GM23338 (cell line): ENCODE data around the gene IQGAP2. TPM values are rescaled to one million over a fixed set of nuclear protein-coding genes. Genes with fewer than 3 reads are reported as not detected.

ENCODE experiments used
- ATAC-seq: fragments of 200-7000 bp; cut with Tn5 transposase; 3 replicates; pipeline ENCODE4 v1.9.1; 2020
- DNase-seq: peaks from one replicate; pipeline ENCODE4 v3.0.0-alpha.2; 2015; ENCODE audit warnings: low spot score
- H2AFZ ChIP-seq: fragments of 200-600 bp; sonication (generic); 2 replicates; pipeline ENCODE4 v1.8.0; 2016; ENCODE audit warnings: antibody characterized with exemption, mild to moderate bottlenecking, moderate library complexity
- H3F3A ChIP-seq: fragments of 200-600 bp; sonication (generic); replicated peaks from 2 replicates; pipeline ENCODE4 v1.8.0; 2017; ENCODE audit warnings: antibody characterized with exemption, mixed run types, low read depth
- H3K27ac ChIP-seq: fragments of 200-600 bp; sonication (generic); 2 replicates; pipeline ENCODE4 v1.6.1; 2016; ENCODE audit warnings: low read depth
- H3K27me3 ChIP-seq: fragments of 200-600 bp; sonication (generic); 2 replicates; pipeline ENCODE4 v1.8.0; 2016; ENCODE audit warnings: mild to moderate bottlenecking, mixed run types, moderate library complexity; ENCODE audit not compliant: insufficient read depth
- H3K36me3 ChIP-seq: fragments of 200-600 bp; sonication (generic); 2 replicates; pipeline ENCODE4 v1.8.0; 2016; ENCODE audit warnings: mild to moderate bottlenecking; ENCODE audit not compliant: insufficient read depth
- H3K4me1 ChIP-seq: fragments of 200-600 bp; sonication (generic); 2 replicates; pipeline ENCODE4 v1.8.0; 2016; ENCODE audit warnings: mild to moderate bottlenecking, moderate library complexity; ENCODE audit not compliant: insufficient read depth
- H3K4me2 ChIP-seq: fragments of 200-600 bp; sonication (generic); 2 replicates; pipeline ENCODE4 v1.7.1; 2017; ENCODE audit warnings: mixed run types
- H3K4me3 ChIP-seq: fragments of 200-600 bp; sonication (generic); 2 replicates; pipeline ENCODE4 v1.6.1; 2016; ENCODE audit warnings: mixed run types
- H3K79me2 ChIP-seq: fragments of 200-600 bp; sonication (generic); replicated peaks from 2 replicates; pipeline ENCODE4 v1.8.0; 2017; ENCODE audit warnings: mild to moderate bottlenecking; ENCODE audit not compliant: insufficient read depth
- H3K9me2 ChIP-seq: fragments of 200-600 bp; sonication (generic); 2 replicates; pipeline ENCODE4 v1.8.0; 2017; ENCODE audit not compliant: insufficient read depth
- H4K20me1 ChIP-seq: fragments of 200-600 bp; sonication (generic); replicated peaks from 2 replicates; pipeline ENCODE4 v1.8.0; 2017; ENCODE audit warnings: mild to moderate bottlenecking; ENCODE audit not compliant: insufficient read depth
- H3K27ac Mint-ChIP-seq: 2 replicates; pipeline ENCODE4 v1.8.0; 2020; ENCODE audit warnings: inconsistent platforms, mild to moderate bottlenecking, moderate library complexity, mixed read lengths
- H3K27me3 Mint-ChIP-seq: 3 replicates; pipeline ENCODE4 v1.8.0; 2022; ENCODE audit warnings: low read depth, mild to moderate bottlenecking, moderate library complexity, mixed read lengths, inconsistent platforms; ENCODE audit not compliant: insufficient read depth, poor library complexity
- H3K36me3 Mint-ChIP-seq: 3 replicates; pipeline ENCODE4 v1.8.0; 2021; ENCODE audit warnings: low read depth, mild to moderate bottlenecking, inconsistent platforms, moderate library complexity, mixed read lengths
- H3K4me1 Mint-ChIP-seq: 3 replicates; pipeline ENCODE4 v1.8.0; 2020; ENCODE audit warnings: mild to moderate bottlenecking, inconsistent platforms, mixed read lengths
- H3K4me3 Mint-ChIP-seq: 3 replicates; pipeline ENCODE4 v1.8.0; 2021; ENCODE audit warnings: moderate library complexity, mild to moderate bottlenecking, inconsistent platforms, mixed read lengths
- H3K9me3 Mint-ChIP-seq: 3 replicates; pipeline ENCODE4 v1.8.0; 2020; ENCODE audit warnings: moderate library complexity, mild to moderate bottlenecking, inconsistent platforms, mixed read lengths
- CREB1 ChIP-seq: fragments of 250-450 bp; sonication (Bioruptor Pico); IDR thresholded peaks from 2 replicates; pipeline ENCODE4 v1.5.0; 2020; ENCODE audit warnings: low read depth, mild to moderate bottlenecking, moderate library complexity
- EZH2 ChIP-seq: fragments of 200-600 bp; sonication (generic); IDR thresholded peaks from one replicate; pipeline ENCODE4 v1.8.0; 2017; ENCODE audit warnings: antibody characterized with exemption, mild to moderate bottlenecking, low read depth; ENCODE audit not compliant: unreplicated experiment
- JUNB ChIP-seq: IDR thresholded peaks from one replicate; pipeline ENCODE4 v1.6.1; 2016; ENCODE audit warnings: antibody characterized with exemption; ENCODE audit not compliant: unreplicated experiment
- polyA plus RNA-seq: library from polyadenylated mRNA; unstranded; fragments of >200 nt; fragmentation: Nextera tagmentation; extraction: Ambion mirVana; gene quantifications from 2 replicates; pipeline ENCODE4 v1.2.1, GENCODE V29; 2016
- total RNA-seq: library from RNA; depleted of rRNA; stranded (reverse); fragments of >200 nt; shearing (Covaris generic); gene quantifications from 2 replicates; pipeline ENCODE4 v1.2.3, GENCODE V29; 2014
- TF ChIP-seq, protein P1 (sequence below): IDR thresholded peaks from 2 replicates; pipeline ENCODE4 v1.6.1; 2016; ENCODE audit warnings: antibody characterized with exemption
- TF ChIP-seq, protein P2 (sequence below): fragments of 250-450 bp; sonication (Bioruptor Pico); IDR thresholded peaks from 2 replicates; pipeline ENCODE4 v1.5.0; 2020; ENCODE audit warnings: mild to moderate bottlenecking, moderate library complexity
- TF ChIP-seq, protein P3 (sequence below), 2 experiments: fragments of 200-600 bp in 1 of 2; sonication (generic) in 1 of 2; conservative IDR thresholded peaks; 2 replicates each; pipeline versions ENCODE4 v1.5.1 to v1.6.1; 2016 to 2017; ENCODE audit warnings: antibody characterized with exemption in 2 of 2, low read depth in 2 of 2, mild to moderate bottlenecking in 2 of 2, moderate library complexity in 1 of 2

The IQGAP2 gene
- total and polyA plus RNA-seq, 2 experiments from 2014 or later, result 60.0 to 86.5 TPM

DNA sequence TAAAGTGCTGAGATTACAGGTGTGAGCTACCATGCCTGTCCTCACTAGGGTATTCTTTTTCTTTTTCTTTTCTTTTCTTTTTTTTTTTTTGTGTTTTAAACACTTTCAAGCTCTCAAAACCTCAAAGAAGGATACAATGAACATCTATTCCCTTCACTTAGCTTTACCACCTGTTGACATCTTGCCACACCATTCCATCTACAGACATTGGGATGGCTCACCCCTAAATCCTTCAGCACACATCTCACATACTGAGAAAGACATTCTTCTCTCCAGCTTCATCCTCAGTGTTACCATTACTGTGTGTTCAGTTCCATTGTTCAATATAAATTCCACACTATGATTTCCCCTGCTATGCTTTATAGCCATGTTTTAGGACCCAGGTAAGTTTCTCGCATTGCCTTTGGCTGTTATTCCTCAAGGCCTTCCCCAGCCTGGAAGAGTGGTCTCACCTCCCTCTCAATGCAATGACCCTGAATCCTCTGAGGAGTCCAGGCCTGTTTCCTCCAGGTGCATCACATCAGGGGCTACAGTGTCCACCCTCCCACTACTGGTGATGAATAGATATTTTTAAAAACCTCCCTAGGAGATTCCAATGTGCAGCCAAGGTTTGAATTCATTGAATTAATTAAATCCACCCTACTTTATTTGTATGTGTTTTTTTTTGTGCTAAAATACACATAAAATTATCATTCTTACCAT is 16.7 kb downstream of the IQGAP2 start (continued):
- TF ChIP-seq, protein P1, sequence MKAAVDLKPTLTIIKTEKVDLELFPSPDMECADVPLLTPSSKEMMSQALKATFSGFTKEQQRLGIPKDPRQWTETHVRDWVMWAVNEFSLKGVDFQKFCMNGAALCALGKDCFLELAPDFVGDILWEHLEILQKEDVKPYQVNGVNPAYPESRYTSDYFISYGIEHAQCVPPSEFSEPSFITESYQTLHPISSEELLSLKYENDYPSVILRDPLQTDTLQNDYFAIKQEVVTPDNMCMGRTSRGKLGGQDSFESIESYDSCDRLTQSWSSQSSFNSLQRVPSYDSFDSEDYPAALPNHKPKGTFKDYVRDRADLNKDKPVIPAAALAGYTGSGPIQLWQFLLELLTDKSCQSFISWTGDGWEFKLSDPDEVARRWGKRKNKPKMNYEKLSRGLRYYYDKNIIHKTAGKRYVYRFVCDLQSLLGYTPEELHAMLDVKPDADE, result no peak

DNA sequence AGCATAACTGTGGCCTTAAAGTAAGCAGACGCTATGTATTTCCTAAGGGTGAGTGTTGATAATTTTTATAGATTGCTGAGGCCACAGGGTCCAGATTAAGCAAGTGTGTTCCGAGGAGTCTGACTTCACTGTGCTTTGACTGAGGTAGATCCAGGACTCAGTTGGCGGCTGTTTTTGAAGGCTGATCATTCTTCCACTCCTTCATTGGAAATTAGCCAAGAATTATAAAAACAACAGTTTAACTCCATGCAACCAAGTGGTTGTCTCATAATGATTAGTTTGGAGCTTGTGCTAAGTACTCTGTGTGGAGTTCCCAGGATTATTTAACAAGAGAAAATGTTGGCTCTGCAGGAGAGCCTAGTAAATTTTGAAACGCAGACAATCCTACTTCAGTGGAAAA is 19.1 kb downstream of the IQGAP2 start:
- Mint-ChIP-seq H3K27me3 (peaks cover 4% of the 10 kb centered on the region), H3K9me3 (no peaks in the 10 kb centered on the region), H3K36me3 (peaks cover 3% of the 10 kb centered on the region; the same call in 1 of the 3 replicates), H3K4me3 (no peak overlapping the region), H3K27ac (peak overlapping the region; percentile 60; the same call in 1 of the 2 replicates), H3K4me1 (peaks cover 61% of the 10 kb centered on the region)
- TF ChIP-seq EZH2, result no peak
- TF ChIP-seq CREB1 (CRISPR knock-in tag), result no peak
- TF ChIP-seq, protein P2, sequence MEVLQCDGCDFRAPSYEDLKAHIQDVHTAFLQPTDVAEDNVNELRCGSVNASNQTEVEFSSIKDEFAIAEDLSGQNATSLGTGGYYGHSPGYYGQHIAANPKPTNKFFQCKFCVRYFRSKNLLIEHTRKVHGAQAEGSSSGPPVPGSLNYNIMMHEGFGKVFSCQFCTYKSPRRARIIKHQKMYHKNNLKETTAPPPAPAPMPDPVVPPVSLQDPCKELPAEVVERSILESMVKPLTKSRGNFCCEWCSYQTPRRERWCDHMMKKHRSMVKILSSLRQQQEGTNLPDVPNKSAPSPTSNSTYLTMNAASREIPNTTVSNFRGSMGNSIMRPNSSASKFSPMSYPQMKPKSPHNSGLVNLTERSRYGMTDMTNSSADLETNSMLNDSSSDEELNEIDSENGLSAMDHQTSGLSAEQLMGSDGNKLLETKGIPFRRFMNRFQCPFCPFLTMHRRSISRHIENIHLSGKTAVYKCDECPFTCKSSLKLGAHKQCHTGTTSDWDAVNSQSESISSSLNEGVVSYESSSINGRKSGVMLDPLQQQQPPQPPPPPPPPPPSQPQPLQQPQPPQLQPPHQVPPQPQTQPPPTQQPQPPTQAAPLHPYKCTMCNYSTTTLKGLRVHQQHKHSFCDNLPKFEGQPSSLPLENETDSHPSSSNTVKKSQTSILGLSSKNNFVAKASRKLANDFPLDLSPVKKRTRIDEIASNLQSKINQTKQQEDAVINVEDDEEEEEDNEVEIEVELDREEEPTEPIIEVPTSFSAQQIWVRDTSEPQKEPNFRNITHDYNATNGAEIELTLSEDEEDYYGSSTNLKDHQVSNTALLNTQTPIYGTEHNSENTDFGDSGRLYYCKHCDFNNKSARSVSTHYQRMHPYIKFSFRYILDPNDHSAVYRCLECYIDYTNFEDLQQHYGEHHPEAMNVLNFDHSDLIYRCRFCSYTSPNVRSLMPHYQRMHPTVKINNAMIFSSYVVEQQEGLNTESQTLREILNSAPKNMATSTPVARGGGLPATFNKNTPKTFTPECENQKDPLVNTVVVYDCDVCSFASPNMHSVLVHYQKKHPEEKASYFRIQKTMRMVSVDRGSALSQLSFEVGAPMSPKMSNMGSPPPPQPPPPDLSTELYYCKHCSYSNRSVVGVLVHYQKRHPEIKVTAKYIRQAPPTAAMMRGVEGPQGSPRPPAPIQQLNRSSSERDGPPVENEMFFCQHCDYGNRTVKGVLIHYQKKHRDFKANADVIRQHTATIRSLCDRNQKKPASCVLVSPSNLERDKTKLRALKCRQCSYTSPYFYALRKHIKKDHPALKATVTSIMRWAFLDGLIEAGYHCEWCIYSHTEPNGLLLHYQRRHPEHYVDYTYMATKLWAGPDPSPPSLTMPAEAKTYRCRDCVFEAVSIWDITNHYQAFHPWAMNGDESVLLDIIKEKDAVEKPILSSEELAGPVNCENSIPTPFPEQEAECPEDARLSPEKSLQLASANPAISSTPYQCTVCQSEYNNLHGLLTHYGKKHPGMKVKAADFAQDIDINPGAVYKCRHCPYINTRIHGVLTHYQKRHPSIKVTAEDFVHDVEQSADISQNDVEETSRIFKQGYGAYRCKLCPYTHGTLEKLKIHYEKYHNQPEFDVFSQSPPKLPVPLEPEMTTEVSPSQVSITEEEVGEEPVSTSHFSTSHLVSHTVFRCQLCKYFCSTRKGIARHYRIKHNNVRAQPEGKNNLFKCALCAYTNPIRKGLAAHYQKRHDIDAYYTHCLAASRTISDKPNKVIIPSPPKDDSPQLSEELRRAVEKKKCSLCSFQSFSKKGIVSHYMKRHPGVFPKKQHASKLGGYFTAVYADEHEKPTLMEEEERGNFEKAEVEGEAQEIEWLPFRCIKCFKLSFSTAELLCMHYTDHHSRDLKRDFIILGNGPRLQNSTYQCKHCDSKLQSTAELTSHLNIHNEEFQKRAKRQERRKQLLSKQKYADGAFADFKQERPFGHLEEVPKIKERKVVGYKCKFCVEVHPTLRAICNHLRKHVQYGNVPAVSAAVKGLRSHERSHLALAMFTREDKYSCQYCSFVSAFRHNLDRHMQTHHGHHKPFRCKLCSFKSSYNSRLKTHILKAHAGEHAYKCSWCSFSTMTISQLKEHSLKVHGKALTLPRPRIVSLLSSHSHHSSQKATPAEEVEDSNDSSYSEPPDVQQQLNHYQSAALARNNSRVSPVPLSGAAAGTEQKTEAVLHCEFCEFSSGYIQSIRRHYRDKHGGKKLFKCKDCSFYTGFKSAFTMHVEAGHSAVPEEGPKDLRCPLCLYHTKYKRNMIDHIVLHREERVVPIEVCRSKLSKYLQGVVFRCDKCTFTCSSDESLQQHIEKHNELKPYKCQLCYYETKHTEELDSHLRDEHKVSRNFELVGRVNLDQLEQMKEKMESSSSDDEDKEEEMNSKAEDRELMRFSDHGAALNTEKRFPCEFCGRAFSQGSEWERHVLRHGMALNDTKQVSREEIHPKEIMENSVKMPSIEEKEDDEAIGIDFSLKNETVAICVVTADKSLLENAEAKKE, result no peak
- TF ChIP-seq, protein P3, sequence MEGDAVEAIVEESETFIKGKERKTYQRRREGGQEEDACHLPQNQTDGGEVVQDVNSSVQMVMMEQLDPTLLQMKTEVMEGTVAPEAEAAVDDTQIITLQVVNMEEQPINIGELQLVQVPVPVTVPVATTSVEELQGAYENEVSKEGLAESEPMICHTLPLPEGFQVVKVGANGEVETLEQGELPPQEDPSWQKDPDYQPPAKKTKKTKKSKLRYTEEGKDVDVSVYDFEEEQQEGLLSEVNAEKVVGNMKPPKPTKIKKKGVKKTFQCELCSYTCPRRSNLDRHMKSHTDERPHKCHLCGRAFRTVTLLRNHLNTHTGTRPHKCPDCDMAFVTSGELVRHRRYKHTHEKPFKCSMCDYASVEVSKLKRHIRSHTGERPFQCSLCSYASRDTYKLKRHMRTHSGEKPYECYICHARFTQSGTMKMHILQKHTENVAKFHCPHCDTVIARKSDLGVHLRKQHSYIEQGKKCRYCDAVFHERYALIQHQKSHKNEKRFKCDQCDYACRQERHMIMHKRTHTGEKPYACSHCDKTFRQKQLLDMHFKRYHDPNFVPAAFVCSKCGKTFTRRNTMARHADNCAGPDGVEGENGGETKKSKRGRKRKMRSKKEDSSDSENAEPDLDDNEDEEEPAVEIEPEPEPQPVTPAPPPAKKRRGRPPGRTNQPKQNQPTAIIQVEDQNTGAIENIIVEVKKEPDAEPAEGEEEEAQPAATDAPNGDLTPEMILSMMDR (conservative IDR thresholded peaks at IDR 0.05; ENCODE audit: low read depth in 2 of 2), result no peak
- no peak for TF ChIP-seq JUNB
- Histone ChIP-seq H2AFZ (no peak overlapping the region), H3F3A (peaks cover 17% of the 10 kb centered on the region), H3K79me2 (peaks cover 82% of the 10 kb centered on the region), H3K36me3 (0 out of 2 replicates have a peak, but pooled peaks cover 4% of the 10 kb centered on the region), H3K4me1 (peaks cover 47% of the 10 kb centered on the region), H4K20me1 (no peaks in the 10 kb centered on the region), H3K27ac (no peak overlapping the region), H3K4me2 (no peak overlapping the region), H3K27me3 (no peaks in the 10 kb centered on the region), H3K9me2 (no peaks in the 10 kb centered on the region), H3K4me3 (no peak overlapping the region)
- ATAC-seq (no peak), DNase-seq (no peak)
